Activated naive CD4-positive, alpha-beta T cell treated with anti-CD3 and anti-CD28 coated beads, Interleukin-2, amount 50 U/mL, for 72 hours (primary cell): ENCODE results near the gene TFIP11. TPM values are rescaled to one million over a fixed set of nuclear protein-coding genes. Genes with fewer than 3 reads are reported as not detected.

ENCODE experiments used
- ATAC-seq, 2 donors: fragments of 150-1000 bp; cut with Tn5 transposase; 2 replicates each; pipeline ENCODE4 v1.10.0; 2021; ENCODE audit warnings: mild to moderate bottlenecking in 2 of 2, moderate library complexity in 2 of 2
- DNase-seq, 2 donors: peaks; one replicate each; pipeline ENCODE4 v3.0.0; 2021 to 2022; ENCODE audit warnings: low spot score in 2 of 2
- H3K27ac Mint-ChIP-seq, 2 donors: one replicate each; pipeline ENCODE4 v1.8.0; 2022; ENCODE audit warnings: mild to moderate bottlenecking in 2 of 2, mixed read lengths in 2 of 2
- H3K36me3 Mint-ChIP-seq, 2 donors: one replicate each; pipeline ENCODE4 v1.8.0; 2022; ENCODE audit warnings: mixed read lengths in 2 of 2
- H3K9me3 Mint-ChIP-seq, 2 donors: one replicate each; pipeline ENCODE4 v1.8.0; 2022; ENCODE audit warnings: mixed read lengths in 2 of 2
- total RNA-seq, 2 donors: library from RNA; stranded (reverse); gene quantifications; one replicate each; pipeline ENCODE4 v1.2.3, GENCODE V29; 2022

Gene TFIP11
- total RNA-seq, 2 donors from 2014 or later = 45.5 to 49.3 TPM

DNA sequence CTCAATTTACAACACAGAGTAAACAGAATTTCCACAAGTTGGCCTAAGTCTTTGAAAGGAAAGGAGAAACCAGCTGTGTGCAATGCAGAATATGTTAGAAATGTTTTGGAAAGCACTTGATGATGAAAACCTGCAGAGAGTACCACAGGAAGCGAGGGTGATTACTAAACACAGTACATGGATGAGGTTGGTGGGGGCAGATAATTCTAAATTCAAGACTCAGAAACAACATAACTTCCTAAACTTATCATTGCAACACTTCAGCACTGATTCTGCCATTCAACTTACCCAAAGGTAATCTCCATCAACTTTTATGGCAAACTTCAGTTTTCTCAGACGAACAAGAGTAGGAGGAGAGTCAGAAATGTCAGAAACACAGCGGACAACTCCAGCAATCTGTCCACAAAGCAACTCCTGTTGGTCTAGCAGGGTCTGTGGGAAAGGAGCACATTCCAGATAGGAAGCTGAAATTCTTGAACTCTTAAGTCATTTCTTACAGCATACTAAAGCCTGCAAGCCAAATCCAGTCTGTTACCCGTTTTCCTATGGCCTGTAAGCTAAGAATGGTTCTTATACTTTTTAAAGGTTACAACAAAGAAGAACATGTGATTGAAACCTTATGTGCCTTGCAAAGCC, 35.5 kb downstream of the TFIP11 start:
- Mint-ChIP-seq H3K36me3 (peaks cover 36 to 55% of the 10 kb centered on the region in 2 donors), H3K27ac (peak overlapping the region in 1 of 2 donors; percentile 70), H3K9me3 (no peaks in the 10 kb centered on the region)
- ATAC-seq (peak in 1 of 2 donors; percentile 67), DNase-seq (no peak)

GRCh38 chr22:26474682-26475081, 37.6 kb downstream of the TFIP11 start:
- H3K36me3 Mint-ChIP-seq = peaks cover 29 to 42% of the 10 kb centered on the region in 2 donors
- no peaks in the 10 kb centered on the region for H3K9me3 Mint-ChIP-seq
- DNase-seq (no peak), ATAC-seq (peak in 1 of 2 donors; percentile 56)
- peak overlapping the region in 1 of 2 donors; percentile 62 for H3K27ac Mint-ChIP-seq

DNA sequence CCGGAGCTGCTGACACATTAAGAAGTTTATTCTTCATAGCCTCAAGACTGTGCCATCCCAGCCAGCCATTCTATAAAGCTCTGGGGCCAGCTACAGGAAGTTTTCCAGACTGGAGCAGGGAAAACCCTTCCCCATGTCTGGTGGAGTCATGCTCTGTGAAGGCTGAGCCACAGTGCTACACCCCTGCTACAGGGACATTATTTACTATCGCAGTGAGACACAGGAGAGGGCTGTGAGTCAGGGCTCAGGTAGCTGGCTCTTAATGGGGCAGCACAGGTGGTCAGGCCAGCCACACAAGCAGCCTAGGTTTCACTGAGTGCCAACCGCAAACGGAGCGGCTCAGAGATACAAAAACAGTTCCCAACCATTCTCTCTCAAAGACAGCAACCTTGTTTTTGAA, 40.8 kb downstream of the TFIP11 start:
- no peak for DNase-seq
- Mint-ChIP-seq H3K36me3 (peaks cover 11 to 26% of the 10 kb centered on the region in 2 donors), H3K9me3 (no peaks in the 10 kb centered on the region), H3K27ac (no peak overlapping the region)
- no peak for ATAC-seq

DNA sequence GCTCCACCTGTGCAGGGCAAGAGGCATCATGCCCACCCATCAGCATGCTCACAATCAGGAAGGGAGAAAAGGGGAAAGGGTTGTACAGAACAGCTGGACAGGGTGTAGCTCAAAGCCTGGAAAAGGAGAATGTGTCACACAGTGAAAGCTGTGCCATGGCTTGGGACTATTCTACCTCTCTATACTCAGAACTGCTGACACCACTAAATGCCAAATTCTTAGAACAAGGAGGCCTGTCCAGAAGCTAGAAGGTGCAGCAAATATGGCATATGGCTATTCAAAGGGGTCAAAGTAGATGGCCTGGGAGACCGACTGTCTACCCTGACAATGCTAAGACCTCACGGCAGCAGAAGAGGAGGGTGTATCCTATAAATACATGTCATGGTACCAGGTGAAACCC, 41.5 kb downstream of the TFIP11 start:
- ATAC-seq (no peak), DNase-seq (no peak)
- Mint-ChIP-seq H3K9me3 (no peaks in the 10 kb centered on the region), H3K36me3 (peaks cover 11 to 26% of the 10 kb centered on the region in 2 donors), H3K27ac (peak overlapping the region in 1 of 2 donors; percentile 3)

- peaks cover 17 to 29% of the 10 kb centered on the region in 2 donors for H3K36me3 Mint-ChIP-seq
- H3K27ac Mint-ChIP-seq = no peak overlapping the region
- ATAC-seq (no peak), DNase-seq (no peak)
- H3K9me3 Mint-ChIP-seq = no peaks in the 10 kb centered on the region
These were observed 46.1 kb downstream of the TFIP11 start for GRCh38 chr22:26466196-26466595.

DNA sequence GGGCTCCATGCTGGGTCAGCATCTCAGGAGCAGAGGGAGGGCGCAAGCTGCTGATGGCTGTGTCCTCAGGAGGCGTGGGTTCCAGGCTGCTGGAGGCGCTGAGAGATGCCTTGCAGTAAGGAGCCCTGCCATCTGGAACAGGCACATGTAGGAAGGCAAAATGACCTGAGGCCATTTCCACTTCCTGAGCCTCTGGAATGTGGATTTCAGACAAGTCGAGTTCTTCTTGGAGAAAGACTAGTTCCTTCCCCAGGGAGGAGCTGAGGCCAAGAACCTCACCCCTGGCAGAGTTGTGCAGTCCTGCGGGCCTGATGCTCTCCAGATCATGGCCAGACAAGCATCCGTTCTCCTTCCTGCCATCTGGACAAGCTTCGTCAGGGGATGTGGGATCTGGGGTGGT, 48.0 kb downstream of the TFIP11 start:
- Mint-ChIP-seq H3K36me3 (peaks cover 11 to 23% of the 10 kb centered on the region in 2 donors), H3K27ac (peak overlapping the region; percentile 4 to 22), H3K9me3 (no peaks in the 10 kb centered on the region)
- no peak for ATAC-seq
- no peak for DNase-seq

DNA sequence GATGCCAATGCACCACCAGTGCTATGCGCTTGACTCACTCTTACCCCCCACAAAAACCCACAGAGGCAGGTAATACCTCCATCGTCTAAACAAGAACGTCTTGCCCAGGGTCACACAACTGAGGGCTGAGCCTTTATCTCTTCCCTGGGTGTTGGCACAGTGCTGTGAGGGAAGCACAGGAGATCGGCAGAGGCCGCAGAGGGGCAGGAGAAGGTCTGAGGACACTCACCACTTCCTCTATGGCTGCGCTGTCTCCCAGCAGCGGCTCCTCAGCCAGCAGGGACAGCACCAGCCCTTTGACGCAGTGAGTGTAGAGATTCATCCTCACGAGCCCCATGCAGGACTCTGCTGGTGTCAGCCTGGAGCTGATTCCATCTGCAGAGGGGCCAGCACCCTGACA, 48.6 kb downstream of the TFIP11 start:
- Mint-ChIP-seq H3K36me3 (peaks cover 11 to 17% of the 10 kb centered on the region in 2 donors), H3K27ac (no peak overlapping the region), H3K9me3 (no peaks in the 10 kb centered on the region)
- ATAC-seq (no peak), DNase-seq (no peak)

DNA sequence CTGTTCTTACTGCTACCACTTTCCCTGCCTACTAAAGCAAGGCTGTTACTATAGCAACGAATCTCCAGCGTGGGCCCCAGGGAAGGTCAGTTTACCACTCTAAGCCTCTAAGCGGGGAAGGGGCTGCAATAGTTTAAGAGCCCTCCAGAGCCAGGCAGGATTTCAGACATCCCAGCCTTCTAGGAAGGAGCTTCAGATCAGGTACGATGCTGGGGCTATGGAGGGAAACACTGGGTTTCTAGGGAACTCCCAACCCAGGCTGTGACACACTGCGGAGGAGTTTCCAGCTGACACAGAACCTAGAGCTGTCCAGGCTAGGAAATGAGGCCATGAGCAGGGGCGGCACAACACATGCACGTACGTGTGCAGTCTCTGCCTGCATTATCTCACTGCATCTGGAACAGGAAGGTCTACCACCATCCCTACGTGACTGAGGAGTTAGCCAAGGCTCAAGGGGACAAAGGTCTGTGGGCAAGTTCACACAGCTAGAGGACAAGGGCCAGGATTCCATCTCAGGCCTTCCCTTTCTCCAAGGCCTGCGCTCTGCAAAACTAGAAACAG, 49.1 kb downstream of the TFIP11 start:
- DNase-seq (no peak), ATAC-seq (no peak)
- Mint-ChIP-seq H3K27ac (no peak overlapping the region), H3K36me3 (peaks cover 11 to 12% of the 10 kb centered on the region in 2 donors), H3K9me3 (no peaks in the 10 kb centered on the region)

DNA sequence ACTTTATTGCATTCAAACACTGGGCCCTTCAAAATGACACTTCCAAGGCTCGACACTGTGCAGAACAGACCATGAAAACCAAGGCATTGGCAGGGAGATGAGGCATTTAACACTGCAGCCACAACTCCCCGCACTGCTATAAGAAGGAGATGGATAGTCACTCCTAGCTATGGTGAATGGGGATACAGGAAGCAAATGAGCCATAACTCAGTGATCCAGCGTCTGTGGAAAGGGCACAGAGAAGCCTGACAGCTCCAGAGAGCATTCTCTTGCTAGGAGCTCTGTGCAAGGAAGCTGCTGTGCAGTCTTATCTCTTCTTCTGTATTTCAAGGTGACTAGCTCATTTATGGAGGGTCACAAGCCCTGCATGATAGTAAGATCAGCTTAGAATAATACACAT, 49.6 kb downstream of the TFIP11 start:
- Mint-ChIP-seq H3K9me3 (no peaks in the 10 kb centered on the region), H3K27ac (no peak overlapping the region), H3K36me3 (peaks cover 11 to 13% of the 10 kb centered on the region in 2 donors)
- ATAC-seq = no peak
- no peak for DNase-seq

GRCh38 chr22:26462051-26462450, 50.2 kb downstream of the TFIP11 start:
- Mint-ChIP-seq H3K9me3 (no peaks in the 10 kb centered on the region), H3K36me3 (peaks cover 11 to 17% of the 10 kb centered on the region in 2 donors), H3K27ac (no peak overlapping the region)
- DNase-seq = no peak
- no peak for ATAC-seq

DNA sequence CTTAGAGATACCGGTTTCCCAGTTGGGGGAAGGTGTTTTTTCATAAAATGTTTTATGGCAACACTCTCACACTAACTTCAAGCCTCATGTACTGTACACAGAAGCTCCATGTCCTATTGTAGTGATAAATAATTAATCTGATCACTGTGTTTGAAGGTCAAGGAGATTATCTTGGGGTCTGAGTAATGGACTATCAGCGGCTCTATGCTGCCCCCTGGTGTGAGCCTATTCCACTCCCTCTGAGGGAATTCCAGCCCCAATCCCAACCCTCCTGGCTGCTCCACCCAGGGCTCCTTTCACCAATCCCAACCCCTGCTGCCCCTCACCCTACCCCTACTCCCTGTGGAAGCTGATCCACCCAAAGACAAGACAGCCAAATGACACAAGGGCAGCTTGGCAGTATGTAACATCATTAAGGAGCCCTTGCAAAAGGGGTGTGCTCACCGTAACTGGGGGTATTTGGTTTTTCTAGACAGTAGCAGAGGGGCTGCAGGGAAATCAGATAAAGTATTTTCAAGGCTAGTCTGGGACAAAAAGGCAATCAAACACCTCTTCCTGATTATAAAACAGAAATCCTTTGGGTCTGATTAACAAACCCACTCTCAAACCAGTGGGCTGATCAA, 51.0 kb downstream of the TFIP11 start:
- no peak overlapping the region for H3K27ac Mint-ChIP-seq
- ATAC-seq (peak in 1 of 2 donors; percentile 49), DNase-seq (peak in 1 of 2 donors; percentile 44)
- H3K9me3 Mint-ChIP-seq = no peaks in the 10 kb centered on the region
- peaks cover 11 to 17% of the 10 kb centered on the region in 2 donors for H3K36me3 Mint-ChIP-seq

- no peak for DNase-seq
- ATAC-seq = no peak
- Mint-ChIP-seq H3K27ac (no peak overlapping the region), H3K9me3 (no peaks in the 10 kb centered on the region), H3K36me3 (peaks cover 7 to 15% of the 10 kb centered on the region in 2 donors)
These were observed 52.1 kb downstream of the TFIP11 start for GRCh38 chr22:26460202-26460601.

- ATAC-seq (no peak), DNase-seq (no peak)
- Mint-ChIP-seq H3K9me3 (no peaks in the 10 kb centered on the region), H3K27ac (no peak overlapping the region), H3K36me3 (peaks cover 0 to 12% of the 10 kb centered on the region in 2 donors)
These were observed 54.5 kb downstream of the TFIP11 start for GRCh38 chr22:26457661-26458272.

DNA sequence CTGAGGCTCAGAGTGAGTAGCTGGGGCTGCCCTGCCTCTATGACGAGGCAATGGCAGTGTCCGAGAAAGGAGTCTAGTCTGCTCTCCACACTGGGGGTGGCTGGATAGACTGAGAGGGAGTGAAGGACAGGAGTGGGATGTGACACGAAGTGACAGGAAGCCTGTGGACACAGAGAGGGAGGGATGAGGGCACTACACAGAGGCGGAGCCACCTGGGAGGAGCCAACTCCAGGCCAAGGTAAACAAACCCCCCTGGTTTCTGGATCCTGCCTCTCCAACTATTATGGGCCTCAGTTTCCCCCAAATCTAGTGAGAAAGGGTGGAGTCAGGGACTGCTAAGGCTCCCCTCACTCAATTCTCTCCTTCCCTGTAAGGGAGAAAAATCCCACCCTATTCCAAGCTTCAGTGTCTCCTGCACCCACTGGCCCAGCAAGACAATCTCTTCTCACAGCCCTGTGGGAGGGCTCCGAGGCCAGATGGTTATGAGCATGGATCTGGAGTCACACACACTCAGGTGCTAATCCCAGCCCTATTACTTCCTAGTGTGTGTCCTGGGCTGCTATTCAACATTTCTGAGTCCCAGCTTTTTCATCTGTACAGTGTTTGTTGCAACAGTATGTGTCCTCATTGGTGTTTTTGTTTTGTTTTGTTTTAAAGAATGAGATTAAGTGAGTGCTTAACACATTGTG, 58.3 kb downstream of the TFIP11 start:
- H3K9me3 Mint-ChIP-seq = no peaks in the 10 kb centered on the region
- ATAC-seq = no peak

GRCh38 chr22:26453216-26453615, 59.1 kb downstream of the TFIP11 start:
- peaks cover 0 to 12% of the 10 kb centered on the region in 2 donors for H3K36me3 Mint-ChIP-seq
- no peak for ATAC-seq
- no peak for DNase-seq
- H3K27ac Mint-ChIP-seq = no peak overlapping the region
- no peaks in the 10 kb centered on the region for H3K9me3 Mint-ChIP-seq

More for the DNA sequence above, 58.3 kb downstream of the TFIP11 start:
- peaks cover 0 to 12% of the 10 kb centered on the region in 2 donors for H3K36me3 Mint-ChIP-seq
- DNase-seq = no peak
- peak overlapping the region in 1 of 2 donors; percentile 36 for H3K27ac Mint-ChIP-seq

GRCh38 chr22:26452236-26453016, 59.8 kb downstream of the TFIP11 start:
- no peak overlapping the region for H3K27ac Mint-ChIP-seq
- no peaks in the 10 kb centered on the region for H3K9me3 Mint-ChIP-seq
- no peak for ATAC-seq
- H3K36me3 Mint-ChIP-seq = peaks cover 0 to 7% of the 10 kb centered on the region in 2 donors
- no peak for DNase-seq
